ENCODE results near the gene DAB2. TPM values are rescaled to one million over a fixed set of nuclear protein-coding genes. Genes with fewer than 3 reads are reported as not detected.

The DAB2 gene
- polyA plus RNA-seq, 1 experiment: 206 TPM

GRCh38 chr5:39455645-39456044 is 30.9 kb upstream of the DAB2 start:
- no peaks in the 10 kb centered on the region for H3K9me3 ChIP-seq (ENCODE audit: control insufficient read depth, insufficient read depth, low read length)
- POLR2A ChIA-PET: no interaction called here
- no peak overlapping the region for H3K4me3 ChIP-seq (ENCODE audit: low read depth, low read length)
- no peak for TF ChIP-seq CTCF (IDR thresholded peaks at IDR 0.05; ENCODE audit: low read depth, low read length)
- CTCF ChIA-PET: interaction anchor here (3.5 kb wide), 1 partner anchor 31 kb away, joined by 16 read pairs; the partner anchor contains the start of gene DAB2
- no peaks in the 10 kb centered on the region for H3K27me3 ChIP-seq (ENCODE audit: control insufficient read depth, insufficient read depth, low read length)
- no peak overlapping the region for H3K27ac ChIP-seq (ENCODE audit: low read depth, low read length)
- DNase-seq (ENCODE audit: low read depth, low spot score): no peak

GRCh38 chr5:39453606-39454005 is 28.8 kb upstream of the DAB2 start:
- no peak overlapping the region for H3K4me3 ChIP-seq (ENCODE audit: low read depth, low read length)
- POLR2A ChIA-PET: interaction anchor here (3.2 kb wide), 1 partner anchor 29 kb away, joined by 29 read pairs; the partner anchor contains the start of gene DAB2
- no peaks in the 10 kb centered on the region for H3K9me3 ChIP-seq (ENCODE audit: control insufficient read depth, insufficient read depth, low read length)
- H3K27ac ChIP-seq (ENCODE audit: low read depth, low read length): no peak overlapping the region
- DNase-seq (ENCODE audit: low read depth, low spot score): no peak
- TF ChIP-seq CTCF (IDR thresholded peaks at IDR 0.05; ENCODE audit: low read depth, low read length): no peak
- no peaks in the 10 kb centered on the region for H3K27me3 ChIP-seq (ENCODE audit: control insufficient read depth, insufficient read depth, low read length)
- CTCF ChIA-PET: interaction anchor here (1.4 to 2.6 kb wide), 2 partner anchors 29 to 78 kb away, joined by 4 to 15 read pairs; partner anchors contain the start of gene DAB2

- ChIA-PET POLR2A (interaction anchor here (0.9 to 3.2 kb wide), 3 partner anchors 29 to 67 kb away, joined by 3 to 29 read pairs (median 6); partner anchors contain the start of gene DAB2), CTCF (interaction anchor here (1.2 to 2.6 kb wide), 3 partner anchors 28 to 118 kb away, joined by 3 to 15 read pairs (median 4); partner anchors contain the start of gene DAB2)
- Histone ChIP-seq H3K4me3 (ENCODE audit: low read depth, low read length) (no peak overlapping the region), H3K27me3 (ENCODE audit: control insufficient read depth, insufficient read depth, low read length) (no peaks in the 10 kb centered on the region), H3K9me3 (ENCODE audit: control insufficient read depth, insufficient read depth, low read length) (no peaks in the 10 kb centered on the region), H3K27ac (ENCODE audit: low read depth, low read length) (peak overlapping the region; percentile 49)
- DNase-seq (ENCODE audit: low read depth, low spot score): peak; percentile 34
- TF ChIP-seq CTCF (IDR thresholded peaks at IDR 0.05; ENCODE audit: low read depth, low read length): no peak
Measured at GRCh38 chr5:39452846-39453245, 28.1 kb upstream of the DAB2 start.

GRCh38 chr5:39451276-39451941 is 26.6 kb upstream of the DAB2 start:
- H3K9me3 ChIP-seq (ENCODE audit: control insufficient read depth, insufficient read depth, low read length): no peaks in the 10 kb centered on the region
- POLR2A ChIA-PET: interaction anchor here (3.2 kb wide), 1 partner anchor 27 kb away, joined by 29 read pairs; the partner anchor contains the start of gene DAB2
- H3K27ac ChIP-seq (ENCODE audit: low read depth, low read length): no peak overlapping the region
- CTCF ChIA-PET: interaction anchor here (1.4 to 2.6 kb wide), 2 partner anchors 27 to 96 kb away, joined by 3 to 15 read pairs; partner anchors contain the start of gene DAB2
- no peak for TF ChIP-seq CTCF (IDR thresholded peaks at IDR 0.05; ENCODE audit: low read depth, low read length)
- no peaks in the 10 kb centered on the region for H3K27me3 ChIP-seq (ENCODE audit: control insufficient read depth, insufficient read depth, low read length)
- no peak for DNase-seq (ENCODE audit: low read depth, low spot score)
- H3K4me3 ChIP-seq (ENCODE audit: low read depth, low read length): no peak overlapping the region

GRCh38 chr5:39450487-39450886 is 25.7 kb upstream of the DAB2 start:
- Histone ChIP-seq H3K27ac (ENCODE audit: low read depth, low read length) (no peak overlapping the region), H3K27me3 (ENCODE audit: control insufficient read depth, insufficient read depth, low read length) (no peaks in the 10 kb centered on the region), H3K4me3 (ENCODE audit: low read depth, low read length) (no peak overlapping the region), H3K9me3 (ENCODE audit: control insufficient read depth, insufficient read depth, low read length) (no peaks in the 10 kb centered on the region)
- ChIA-PET CTCF (no interaction called here), POLR2A (interaction anchor here (0.6 kb wide), 1 partner anchor 53 kb away, joined by 3 read pairs; no protein-coding TSS in a partner anchor)
- DNase-seq (ENCODE audit: low read depth, low spot score): no peak
- no peak for TF ChIP-seq CTCF (IDR thresholded peaks at IDR 0.05; ENCODE audit: low read depth, low read length)

Data from AG04450 (cell line).